SW480 (cell line): ENCODE measurements around the gene EVI5L.

Source experiments
- DNase-seq: peaks from one replicate; pipeline ENCODE4 v3.0.0-alpha.2; 2016; ENCODE audit warnings: low spot score

Gene EVI5L

DNA sequence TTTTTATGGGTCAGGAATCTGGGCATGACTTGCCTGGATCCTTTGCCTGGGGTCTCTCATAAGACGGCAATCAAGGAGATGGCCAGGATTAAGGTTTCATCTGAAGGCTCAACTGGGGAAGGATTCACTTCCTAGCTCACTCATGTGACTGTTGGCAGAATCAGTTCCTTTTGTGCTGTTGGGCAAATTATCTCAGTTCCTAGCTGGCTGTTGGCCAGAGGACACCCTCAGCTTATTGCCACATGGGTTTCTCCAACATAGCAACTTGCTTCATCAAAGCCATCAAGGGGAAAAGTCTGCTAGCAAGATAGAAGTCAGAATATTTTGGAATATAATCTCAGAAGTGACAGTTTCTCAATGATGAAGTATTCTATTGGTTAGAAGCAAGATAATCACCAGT lies 12.2 kb upstream of the EVI5L start:
- DNase-seq = no peak

DNA sequence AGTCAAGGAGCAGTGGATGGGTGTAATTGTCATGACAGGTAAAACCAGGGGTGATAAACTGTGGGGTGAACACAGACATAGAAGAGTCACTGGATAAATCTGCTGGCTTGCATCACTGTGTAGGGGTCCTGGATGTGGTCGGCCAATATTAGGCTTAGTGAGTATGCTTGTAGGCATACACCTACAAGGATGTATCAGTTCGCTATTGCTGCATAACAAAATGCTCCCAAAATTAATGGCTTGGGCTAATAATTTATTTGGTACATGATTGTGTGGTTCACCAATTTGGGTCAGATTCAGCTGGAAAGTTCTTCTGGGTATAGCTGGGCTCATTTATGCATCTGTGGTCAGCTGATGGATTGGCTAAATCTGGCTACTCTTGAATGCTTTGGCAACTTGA lies 11.2 kb upstream of the EVI5L start:
- DNase-seq = no peak

DNA sequence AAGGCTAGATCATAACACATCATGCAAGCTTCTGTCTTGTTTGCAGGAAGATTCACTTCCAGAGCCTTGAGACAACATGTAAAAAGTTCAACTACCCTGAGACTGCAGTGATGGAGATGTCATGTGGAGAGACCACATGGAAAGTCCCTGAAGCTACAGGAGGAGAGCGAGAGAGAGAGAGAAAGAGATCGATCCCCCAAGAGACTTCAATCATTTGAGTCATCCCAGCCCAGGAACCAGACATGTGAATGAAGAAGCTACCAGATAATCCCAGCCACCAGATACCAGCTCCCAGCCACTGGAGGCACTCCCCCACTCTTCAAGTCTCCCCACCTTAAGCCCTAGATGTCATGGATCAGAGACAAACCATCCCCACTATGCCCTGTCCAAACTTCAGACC lies 10.7 kb upstream of the EVI5L start:
- no peak for DNase-seq

DNA sequence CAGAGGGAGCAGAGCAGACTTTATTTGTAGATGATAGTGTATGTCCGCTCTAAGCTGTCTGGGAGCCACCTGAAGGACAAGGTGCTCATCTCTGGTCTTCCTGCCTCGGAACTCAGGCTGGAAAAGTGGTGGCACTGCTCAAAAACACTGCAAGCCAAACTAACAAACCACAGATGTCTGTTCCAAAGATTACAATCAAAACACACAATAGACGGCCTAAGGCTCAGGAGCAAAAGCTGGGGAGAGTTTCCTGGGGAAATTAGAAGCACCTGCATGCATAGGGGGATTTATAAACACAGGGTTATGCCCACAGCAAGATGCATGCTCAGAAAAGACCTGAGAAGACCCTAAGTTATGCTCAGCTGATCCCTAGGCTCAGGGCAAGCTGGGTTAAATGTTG lies 9.4 kb upstream of the EVI5L start:
- no peak for DNase-seq

DNA sequence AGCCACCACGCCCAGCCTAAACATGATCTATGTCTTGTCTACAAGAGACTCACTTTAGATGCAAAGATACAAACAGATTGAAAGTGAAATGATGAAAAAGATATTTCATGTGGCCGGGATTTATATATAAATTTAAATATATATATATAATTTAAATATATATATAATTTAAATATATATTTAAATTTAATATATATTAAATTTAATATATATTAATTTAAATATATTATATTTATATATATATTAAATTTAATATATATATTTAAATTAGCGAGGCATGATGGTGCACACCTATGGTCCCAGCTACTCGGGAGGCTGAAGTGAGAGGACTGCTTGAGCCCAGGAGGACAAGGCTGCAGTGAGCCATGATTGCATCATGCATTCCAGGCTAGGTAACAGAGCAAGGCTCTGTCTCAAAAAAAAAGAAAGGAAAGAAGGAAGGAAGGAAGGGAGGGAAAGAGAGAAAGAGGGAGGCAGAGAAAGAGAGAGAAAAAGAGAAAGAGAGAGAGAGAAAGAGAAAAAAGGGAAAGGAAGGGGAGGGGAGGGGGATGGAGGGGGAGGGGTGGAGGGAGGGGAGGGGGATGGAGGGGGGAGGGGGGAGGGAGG lies 7.0 kb upstream of the EVI5L start:
- DNase-seq = no peak

DNA sequence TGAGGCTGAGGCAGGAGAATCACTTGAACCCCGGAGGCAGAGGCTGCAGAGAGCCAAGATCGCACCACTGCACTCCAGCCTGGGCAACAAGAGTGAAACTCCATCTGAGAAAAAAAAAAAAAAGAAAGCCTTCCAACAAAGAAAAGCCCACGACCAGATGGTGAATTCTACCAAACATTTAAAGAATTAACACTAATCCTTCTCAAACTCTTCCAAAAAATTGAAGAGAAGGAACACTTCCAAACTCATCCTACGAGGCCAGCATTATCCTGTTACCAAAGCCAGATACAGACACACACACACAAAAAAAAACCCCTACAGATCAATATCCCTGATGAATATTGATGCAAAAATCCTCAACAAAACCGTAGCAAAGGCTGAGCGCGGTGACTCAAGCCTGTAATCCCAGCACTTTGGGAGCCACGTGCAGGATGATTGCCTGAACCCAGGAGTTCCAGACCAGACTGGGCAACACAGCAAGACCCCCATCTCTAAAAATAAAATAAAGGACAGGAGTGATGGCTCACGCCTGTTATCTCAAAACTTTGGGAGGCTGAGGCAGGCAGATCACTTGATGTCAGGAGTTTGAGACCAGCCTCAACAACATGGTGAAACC lies 6.2 kb upstream of the EVI5L start:
- DNase-seq = no peak

DNA sequence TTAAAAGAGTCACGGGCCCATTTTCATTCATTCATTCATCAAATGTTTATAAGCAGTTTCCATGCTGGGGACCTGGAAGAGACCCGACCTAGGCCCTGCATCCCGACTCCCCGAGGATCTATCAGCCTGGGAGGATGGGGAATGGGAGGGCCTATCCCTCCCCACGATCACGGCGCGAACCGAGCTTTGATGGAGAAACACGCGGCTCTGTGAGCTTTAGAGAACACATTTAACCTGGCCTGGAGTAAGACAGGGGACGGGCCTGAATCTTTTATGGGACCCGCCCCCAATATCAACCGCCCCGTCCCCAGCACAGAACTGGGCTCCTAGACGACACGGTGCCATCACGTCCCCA lies 875 bp upstream of the EVI5L start:
- no peak for DNase-seq

DNA sequence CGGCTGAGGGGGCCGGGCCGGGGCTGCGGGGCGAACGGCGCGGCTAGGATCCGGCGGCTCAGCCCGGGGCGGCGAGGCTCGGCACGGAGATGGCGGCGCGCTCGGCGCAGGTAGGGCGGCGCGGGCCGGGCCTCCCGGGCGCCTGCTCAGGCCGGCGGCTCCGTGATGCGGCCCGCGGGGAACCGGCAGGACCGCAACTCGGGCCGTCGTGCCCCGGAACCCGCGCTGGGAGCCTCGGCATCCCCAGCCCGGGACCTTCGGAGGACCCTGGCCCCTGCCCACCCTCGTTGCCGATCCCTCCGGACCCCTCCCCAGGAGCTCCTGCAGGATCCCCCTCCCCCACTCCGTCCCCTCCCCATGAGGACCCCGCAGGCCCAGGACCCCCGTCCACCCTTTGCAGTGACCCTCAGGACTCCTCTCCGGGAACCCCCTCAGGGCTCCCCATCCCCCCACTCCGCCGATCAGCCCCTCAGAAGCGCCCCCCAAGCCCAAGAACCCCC lies 304 bp downstream of the EVI5L start:
- DNase-seq = no peak

DNA sequence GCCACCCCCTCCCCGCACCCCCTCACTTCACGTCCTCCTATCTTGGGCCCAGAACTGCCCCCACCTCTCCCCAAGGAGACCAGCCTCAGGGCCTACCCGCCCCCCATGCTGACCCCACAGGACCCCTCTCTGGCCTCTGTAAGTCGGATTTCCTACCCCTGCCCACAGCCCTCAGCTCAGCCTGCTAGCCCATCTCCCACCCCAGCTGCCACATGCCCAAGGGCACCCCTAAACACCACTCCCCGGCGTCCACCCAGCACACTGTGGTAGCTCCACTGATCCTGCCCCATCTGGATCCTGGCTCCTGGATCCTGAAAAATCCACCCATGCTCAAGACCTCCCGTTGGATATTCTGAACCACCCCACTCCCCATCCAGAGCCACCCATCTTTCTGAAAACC lies 805 bp downstream of the EVI5L start:
- DNase-seq = no peak

DNA sequence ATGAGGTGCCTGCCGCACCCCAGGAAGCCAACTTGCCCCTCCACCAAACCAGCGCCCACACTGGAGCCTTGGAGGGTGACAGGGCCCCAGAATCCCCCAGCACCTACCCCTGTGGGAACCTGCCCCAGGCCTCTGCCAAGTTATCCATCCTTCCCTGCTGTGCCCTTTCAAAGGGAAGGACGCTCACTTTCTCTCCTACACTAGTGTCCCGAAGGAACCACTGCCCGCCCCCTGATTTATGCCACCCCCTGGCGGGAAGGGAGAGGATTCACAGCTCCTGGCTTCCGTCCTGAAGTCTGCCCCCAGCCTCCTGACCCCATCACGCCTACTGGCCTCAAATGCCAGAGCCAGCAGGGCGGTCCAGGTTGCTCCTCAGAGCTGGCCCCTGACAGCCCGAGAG lies 1.4 kb downstream of the EVI5L start:
- DNase-seq = peak; percentile 42

DNA sequence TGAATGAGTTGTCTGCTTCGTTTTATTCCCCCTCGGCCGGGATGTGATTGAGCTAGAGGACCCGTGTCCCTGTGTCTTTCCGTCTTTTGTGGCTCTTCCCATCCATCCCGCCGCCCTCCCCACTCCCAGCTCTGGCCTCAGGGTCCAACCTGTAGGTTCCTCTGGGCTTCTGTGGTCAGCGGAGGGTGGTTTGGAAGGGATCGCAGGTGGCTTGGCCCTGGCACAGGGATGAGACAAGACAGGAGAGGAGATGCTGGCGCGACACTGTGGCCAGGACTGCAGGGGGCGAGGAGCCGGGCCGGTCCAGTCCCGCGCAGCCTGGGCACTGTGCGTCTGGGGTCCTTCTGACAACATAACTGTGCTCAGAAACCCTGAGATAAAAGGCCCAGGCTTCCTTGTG lies 2.0 kb downstream of the EVI5L start:
- DNase-seq = no peak

DNA sequence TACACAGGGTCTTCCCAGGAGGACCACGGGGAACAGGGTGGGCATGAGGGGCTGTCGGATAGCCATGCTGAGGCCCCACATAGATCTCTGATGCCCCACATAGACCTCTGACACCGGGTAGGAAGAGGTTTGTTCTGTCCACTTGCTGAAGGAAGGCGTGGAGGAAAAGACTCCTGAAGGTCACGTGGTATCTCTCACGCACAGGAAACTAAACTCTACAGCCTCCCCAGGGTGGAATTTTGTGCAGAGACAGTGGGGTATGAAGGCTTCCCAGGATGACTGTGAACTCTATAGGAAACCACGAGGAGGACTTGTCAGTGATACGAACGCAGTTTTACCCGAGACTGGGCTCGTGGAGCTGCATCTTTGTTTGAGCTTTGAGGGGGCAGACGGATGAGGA lies 2.8 kb downstream of the EVI5L start:
- DNase-seq = no peak

DNA sequence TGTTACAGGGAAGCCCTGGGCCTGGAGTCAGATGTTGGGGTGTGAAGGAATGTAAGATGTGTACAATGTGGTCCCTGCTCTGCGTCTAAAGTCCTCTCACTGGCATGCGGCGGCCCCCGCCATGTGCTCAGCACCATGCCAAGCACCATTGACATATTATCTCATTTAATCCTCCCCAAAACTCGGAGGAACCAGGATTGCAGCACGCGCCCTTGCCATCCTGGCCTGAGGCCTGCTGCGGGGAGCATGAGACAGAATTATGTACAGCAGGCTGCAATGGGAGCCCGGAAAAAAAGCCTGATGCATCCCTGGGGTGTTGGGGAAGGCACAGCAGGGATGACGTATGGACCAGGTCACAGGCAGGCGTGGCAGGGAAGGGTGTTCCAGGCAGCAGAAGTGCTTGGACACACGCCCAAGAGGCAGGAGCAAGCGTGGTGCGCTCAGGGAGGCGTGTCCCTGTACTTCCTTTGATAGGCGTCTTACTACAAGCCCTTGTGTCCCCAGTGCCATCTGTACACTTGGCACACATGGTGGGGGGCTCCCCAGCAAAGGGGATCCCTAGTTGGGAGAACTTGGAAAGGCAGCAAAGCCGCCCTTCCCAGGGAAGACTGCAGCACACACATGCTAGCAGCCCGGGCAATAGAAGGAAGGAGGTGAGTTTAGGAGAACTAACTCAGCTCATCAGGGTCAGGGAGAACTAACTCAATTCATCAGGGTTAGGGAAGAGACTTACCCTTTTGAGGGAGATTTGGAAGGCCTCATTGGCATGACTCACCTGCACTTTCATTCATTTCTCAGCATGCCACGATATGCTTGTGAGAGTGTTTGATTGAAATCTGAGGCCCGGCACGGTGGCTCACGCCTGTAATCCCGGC lies 3.4 kb downstream of the EVI5L start:
- DNase-seq = no peak

DNA sequence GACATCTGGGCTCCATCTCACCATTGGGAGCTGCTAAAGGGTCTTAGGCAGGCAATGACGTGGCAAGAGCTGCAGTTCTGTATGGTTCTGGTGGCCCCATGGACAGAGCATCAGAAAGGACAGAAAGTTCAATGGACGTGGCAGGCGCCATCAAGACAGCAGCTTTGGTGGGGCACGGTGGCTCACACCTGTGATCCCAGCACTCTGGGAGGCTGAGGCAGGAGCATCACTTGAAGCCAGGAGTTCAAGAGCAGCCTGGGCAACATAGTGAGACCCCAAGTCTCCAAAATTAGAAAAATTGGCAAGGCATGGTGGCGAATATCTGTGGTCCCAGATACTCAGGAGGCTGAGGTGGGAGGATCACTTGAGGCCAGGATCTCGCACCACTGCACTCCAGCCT lies 9.5 kb downstream of the EVI5L start:
- DNase-seq = no peak

DNA sequence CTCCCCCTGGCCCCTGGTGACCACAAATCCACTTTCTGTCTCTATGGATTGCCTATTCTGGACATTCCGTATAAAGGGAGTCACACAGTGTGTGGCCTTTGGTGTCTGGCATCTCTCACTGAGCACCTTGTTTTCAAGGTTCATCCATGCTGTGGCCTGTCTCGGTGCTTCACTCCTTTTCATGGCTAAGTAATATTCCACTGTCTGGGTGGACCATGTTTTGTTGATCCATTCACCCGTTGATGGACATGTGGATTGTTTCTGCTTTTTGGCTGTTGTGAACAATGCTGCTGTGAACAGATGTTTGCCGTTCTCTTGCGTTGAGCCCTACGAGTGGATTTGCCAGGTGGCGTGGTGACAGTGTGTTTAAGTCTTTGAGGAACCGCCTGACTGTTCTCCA lies 10.6 kb downstream of the EVI5L start:
- no peak for DNase-seq

DNA sequence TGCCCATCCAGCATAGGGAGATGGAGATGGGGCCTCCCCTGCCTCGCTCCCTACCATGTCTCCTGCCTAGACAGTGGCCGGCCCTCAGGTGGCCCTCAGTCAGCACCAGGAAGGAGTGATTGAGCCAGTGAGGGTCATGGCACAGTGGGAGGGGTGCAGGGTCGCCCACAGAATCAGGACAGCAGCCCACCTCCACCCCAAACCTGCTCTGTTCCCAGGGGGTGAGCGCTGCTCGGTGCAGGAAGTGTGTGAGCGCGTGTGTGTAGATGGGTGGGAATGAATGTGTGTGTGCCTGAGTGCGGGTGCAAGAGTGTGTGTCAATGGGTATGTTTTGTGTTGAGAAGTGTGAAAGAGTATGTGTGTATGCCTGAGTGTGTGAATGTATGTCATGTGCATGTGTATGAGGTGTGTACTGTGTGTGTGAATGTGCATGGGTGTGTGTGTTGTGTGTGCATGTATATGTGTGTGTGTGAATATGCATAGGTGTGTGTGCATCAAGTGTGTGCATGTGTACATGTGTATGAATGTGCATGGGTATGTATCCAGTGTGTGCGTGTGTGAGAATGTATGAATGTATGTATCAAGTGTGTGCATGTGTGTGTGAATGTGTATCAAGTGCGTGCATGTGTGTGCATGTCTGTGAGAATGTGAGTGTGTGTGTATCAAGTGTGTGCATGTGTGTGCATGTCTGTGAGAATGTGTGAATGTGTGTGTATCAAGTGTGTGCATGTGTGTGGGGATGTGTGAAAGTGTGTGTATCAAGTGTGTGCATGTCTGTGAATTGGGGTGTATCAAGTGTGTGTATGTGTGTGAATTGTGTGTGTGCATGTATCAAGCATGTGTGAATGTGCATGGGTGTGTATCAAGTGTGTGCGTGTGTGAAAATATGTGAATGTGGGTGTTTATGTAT lies 12.0 kb downstream of the EVI5L start:
- DNase-seq = no peak

DNA sequence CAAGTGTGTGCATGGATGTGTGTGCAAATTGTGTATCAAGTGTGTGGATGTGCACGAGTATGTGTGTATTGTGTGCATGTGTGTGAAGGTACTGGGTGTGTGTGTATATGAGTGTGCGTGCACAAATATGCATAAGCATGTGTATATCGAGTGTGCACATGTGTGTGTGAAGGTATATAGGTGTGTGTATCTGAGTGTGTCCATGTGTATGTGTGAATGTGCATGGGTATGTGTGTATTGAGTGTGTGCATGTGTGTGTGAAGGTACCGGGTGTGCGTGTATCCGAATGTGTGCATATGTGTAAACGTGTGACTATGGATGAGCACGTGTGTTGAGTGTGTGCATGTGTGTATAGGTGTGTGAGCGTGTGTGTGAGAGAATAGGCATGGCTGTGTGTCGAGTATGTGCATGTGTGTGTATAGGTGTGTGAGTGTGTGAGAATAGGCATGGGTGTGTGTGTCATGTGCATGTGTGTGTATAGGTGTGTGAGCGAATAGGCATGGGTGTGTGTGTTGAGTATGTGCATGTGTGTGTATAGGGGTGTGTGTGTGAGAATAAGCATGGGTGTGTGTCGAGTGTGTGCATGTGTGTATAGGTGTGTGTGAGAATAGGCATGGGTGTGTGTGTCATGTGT lies 12.8 kb downstream of the EVI5L start:
- no peak for DNase-seq

DNA sequence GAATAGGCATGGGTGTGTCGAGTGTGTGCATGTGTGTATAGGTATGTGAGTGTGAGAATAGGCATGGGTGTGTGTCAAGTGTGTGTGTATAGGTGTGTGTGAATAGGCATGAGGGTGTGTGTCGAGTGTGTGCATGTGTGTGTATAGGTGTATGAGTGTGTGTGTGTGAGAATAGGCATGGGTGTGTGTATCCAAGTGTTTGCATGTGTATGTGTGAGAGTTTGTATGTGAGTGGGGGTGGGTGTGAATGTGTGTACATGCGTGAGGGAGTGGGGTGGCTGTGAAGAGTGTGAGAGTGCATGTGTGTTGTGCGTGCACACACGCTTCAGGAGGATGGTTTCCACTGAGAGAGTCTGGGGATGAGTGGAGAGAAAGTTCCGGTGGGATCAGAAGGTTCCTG lies 13.5 kb downstream of the EVI5L start:
- no peak for DNase-seq

DNA sequence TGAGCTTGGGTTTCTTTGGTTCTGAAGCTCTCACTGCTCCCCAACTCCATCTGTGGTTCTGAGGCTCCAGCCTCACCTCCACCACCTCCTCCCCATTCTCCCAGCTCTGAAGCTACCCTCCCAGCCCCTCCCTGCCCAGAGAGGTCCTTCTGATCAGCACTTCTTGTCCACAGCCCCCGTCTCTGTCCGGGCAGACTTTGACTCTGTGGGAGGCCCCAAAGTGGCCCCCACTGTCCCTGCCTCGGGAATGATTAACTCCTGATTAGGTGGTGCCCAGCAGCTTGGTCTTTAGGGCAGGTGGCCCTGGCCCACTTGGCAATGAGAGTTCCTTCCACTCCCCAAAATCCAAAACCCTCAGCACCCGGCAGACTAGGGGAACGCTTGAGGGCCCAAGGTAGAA lies 14.4 kb downstream of the EVI5L start:
- DNase-seq = no peak

DNA sequence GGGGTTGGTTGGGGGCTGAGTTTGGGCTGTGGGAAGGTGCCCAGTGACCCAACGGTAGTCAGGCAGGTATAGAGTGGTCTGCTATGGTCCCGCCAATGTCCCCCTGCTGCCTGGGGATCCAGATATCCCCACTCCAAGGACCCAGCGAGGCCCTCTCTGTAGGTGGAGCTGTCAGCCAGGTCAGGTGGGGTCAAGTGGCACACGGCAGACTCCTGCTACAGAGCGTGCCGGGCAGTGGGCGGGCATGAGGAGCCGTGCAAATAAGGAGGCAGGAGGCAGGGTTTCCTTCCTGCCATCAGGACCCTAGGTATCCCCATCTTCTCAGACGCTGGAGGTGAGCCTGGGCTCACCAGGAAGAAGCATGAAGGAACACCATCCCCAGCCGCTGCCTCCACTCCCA lies 14.9 kb downstream of the EVI5L start:
- no peak for DNase-seq

DNA sequence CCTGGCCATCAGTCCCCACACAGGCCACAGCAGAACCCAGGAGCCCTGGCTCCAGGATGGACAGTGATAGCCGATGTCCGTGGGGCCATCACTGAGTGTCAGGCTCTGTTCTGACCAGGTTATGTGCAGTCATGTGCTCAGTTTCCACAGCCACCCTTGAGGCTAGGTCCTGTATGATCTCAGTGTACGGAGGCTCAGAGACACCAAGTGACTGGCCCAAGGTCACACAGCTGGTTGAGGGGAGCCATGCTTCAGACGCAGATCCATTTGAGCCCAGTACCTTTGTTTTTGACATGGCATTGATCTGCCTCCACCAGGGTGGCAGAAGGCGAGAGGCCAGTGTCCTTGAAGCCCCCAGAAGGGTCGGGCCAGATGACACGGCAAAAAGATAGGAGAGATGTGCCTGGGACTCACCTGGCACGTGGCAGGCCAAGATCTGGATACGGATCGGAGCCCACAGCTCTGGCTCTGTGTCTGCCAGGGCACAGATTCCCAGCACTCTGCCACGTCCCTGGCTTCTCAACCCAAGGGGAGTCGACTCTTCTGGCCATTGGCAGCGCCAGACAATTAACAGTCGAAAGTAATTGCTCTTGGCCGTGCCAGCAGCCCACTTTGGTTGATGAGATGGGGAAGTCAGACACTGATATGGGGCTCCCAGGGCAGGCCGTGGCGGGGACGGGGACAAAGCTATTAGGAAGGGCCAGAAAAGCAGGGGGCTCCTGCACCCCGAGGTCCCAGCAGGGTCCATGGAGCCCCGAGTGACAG lies 15.6 kb downstream of the EVI5L start:
- DNase-seq = no peak
